ENCODE measurements around the gene RUBCN.

The RUBCN gene

DNA sequence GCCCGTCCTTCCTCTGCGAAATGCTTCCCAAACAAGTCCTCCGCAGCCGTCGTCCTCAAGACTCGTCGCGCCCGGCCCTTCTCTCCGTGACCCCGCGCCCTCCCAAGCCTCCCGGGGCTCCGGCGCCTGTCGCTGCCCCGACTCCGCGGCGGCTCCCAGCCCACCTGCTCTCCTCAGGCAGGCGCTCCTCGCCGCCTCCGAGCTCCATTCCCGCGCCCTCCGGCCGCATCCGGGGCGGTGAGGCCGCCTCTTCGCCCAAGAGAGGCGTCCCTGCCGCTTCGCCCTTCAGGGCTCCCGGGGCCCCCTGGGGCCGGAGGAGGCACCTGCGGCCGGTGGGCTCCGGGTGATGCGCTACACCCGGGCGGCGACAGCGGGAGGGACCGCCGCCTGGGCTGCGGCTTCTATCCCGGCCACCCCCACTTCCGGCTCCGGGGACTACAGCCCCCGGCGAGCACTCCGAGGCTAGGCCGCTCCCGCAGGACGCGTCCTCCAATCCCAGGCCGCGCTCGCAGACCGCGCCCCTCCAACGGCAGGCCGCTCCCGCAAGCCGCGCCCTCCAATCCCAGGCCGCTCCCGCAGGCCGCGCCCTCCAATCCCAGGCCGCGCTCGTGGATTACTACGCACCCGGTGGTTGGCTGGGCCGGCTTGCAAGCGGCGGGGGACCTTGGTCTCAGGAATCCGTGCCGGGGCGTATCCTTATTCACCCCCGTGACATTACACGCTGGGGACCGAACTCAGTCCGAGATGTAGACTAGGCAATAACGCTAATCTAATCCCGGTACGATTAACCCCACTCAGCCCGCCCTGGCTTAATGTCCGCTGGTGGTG is at the start of gene RUBCN:
TSS of gene RUBCN (minus strand) at position 414 of the 828 bp plus-strand sequence. CDS start at position 229, 185 bp downstream.
- peak; percentile 97 for DNase-seq

DNA sequence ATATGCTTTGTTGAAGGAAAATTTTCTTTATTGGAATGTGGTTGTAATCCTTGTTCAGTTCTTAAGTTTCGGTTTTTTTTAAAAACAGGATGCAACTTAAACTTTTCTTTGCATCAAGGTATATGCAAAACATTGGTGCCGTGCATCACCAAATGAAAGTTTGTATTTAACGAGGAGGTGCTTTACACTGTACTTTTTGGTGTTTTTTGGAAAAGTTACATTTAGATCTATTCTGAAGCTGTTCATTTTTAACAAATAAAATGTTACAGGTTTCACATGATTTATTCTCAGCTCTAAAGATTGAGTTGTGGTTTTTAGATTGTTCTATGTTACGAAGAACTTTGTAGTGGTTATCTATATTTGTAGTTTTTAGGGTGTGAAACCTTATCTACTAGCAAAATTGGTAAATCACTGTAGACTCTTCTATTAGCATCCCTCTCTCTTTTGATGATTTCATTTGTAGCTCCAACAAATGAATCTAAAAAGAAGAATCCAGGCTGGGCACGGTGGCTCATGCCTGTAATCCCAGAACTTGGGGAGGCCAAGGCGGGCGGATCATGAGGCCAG is 47.4 kb upstream of the RUBCN start:
- DNase-seq = no peak

DNA sequence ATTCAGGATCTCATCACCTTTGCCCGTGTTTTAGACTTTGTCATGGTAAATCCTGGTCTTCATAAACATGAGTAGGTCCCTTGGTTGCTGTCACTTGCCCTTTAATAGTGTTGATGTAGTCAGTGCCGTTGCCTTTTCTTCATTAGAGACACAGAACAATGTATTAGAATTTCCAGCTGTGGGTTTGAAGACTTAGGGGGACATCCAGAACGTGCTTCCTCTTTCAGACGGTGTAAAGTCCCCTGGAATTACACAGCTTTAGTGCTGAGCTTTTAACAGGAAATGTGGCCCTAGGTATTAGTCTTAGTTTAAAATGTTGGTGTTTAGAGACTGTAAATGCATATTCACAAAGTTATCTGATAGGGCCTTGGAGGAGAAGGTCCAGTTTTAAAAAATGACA is 45.5 kb upstream of the RUBCN start:
- no peak for DNase-seq

DNA sequence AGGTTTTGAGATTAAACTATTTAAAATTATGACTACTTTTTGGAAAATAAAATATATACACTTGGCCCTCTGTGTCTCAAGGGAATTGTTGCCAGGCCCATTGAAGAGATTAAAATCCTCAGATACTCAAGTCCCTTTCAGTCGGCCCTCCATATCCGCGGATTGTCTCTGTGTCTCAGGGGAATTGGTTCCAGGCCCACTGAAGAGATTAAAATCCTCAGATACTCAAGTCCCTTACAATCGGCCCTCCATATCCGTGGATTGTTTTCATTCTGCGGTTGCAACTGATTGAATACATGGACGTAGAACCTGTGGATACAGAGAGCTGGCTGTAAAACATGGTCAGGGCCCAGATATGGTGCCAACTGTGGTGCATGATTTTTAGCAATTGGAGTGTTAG is 38.6 kb upstream of the RUBCN start:
- DNase-seq = no peak

DNA sequence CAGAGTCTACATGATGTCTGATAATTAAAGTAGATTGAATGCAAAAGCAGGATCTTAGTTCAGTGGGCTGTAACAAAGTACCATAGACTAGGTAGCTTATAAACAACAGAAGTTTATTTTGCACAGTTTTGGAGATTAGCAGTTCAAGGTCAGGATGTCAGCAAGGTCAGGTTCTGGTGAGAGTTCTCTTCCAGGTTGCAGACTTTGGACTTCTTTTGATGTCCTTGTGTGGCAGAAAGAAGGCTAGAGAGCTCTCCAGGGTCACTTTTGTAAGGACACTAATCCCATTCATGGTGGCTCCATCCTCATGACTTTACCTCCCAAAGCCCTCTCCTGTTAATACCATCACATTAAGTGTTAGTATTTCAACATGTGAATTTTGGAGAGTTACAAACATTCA is 25.1 kb upstream of the RUBCN start:
- DNase-seq = no peak

DNA sequence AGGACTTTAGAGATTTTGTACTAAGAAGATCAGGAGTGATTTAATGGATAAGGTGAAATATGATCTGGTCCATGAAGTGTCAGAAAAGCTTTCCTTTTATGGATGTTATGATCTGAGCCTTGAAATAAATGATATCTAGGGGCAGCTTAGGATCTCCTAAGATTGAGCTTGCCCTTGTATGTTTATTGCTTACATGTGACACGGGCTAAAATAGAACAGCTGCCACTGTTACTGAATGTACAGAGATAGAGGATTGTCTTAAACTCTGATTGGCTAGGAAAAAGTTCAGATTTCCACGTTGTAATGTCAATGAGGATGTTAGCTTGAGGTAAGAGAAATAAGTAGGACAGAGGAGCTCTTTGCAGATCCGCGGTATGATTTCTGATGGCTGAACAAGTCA is 21.8 kb upstream of the RUBCN start:
- no peak for DNase-seq

DNA sequence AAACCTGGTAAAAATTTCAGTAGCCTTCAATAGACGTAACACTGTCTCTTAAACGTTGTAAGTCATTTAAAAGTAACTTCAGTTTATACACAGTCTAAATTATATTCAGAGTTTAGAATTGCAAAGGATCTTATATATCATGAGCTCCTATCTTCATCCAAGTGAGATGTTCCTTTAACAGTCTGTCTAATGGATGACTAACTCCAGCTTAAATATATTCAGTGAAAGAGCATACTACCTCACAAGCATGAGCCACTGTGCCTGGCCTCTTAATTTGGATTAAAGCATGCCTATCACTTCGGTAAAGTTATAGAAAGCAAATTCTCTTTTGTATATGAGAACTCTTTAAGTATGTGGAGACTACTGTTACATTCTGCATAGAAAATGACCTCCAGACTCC is 20.0 kb upstream of the RUBCN start:
- no peak for DNase-seq

DNA sequence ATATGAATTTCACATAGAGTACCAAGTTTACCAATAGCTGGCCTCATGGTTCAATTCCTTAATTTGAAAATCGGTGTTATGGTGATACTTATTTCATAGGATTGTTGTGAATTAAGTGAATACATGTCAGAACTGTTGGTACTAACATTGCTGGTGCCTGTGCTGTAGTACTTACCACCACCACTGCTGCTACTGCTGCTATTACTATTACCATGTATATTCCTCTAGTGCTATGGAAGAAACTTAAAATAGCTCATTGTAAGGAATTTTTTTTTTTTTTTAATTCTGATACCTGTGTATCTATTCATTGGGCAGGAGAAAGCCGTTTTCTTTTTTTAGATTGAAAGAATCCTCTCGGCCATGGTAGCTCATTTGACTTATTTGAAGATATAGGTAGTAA is 16.6 kb upstream of the RUBCN start:
- no peak for DNase-seq

DNA sequence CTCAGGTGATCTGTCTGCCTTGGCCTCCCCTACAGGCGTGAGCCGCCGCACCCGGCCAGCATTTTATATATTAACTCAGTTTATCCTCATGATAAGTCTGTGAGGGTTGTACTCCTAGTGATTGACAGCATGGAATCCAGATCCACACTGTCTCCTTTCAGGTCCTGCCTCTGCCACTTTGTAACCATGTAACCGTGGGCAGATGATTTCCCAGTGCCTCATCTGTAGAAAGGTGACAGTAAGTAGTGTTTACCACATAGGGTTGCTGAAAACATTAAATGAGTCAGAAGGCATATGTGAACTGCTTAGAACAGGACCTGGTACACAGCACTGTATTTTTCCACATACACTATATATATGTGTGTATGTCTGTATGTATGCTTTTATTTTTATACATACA is 15.4 kb upstream of the RUBCN start:
- peak; percentile 3 for DNase-seq

DNA sequence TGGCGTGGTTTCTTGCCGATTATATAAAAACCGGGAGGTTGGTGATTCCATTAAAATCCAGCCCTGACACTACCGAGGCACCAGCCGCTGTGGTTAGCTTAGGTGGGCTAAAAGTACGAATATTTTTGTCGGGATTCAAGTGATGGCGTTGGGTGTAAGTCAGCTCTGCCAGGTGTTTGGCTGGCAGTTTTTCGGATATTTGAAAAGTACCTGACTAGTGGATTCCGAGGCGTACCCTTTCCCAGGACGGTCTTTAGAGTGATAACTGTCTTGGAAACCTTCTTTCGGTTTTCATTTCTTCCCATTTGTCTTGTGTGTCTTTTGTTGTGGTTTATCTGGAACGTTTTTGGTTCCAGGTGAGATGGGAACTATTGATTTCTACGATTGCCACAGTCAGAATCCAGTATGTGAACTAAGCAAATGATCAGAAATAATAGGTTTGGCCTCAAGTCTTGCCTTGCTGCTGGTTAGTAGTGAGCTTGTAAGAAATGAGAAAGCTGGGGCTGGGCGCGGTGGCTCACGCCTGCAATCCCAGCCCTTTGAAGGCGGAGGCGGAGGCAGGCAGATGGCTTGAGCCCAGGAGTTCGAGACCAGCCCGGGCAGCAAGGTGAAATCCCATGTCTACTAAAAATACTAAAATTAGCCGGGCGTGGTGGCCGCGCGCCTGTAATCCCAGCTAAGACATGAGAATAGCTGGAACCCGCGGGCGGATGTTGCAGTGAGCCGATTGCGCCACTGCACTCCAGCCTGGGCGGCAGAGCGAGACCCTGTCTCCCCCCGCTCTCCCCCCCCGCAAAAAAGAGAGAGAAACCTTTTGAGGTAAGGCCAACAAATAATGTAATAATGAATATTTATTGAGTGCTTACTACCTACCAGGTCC is 14.4 kb upstream of the RUBCN start:
- peak; percentile 49 for DNase-seq

DNA sequence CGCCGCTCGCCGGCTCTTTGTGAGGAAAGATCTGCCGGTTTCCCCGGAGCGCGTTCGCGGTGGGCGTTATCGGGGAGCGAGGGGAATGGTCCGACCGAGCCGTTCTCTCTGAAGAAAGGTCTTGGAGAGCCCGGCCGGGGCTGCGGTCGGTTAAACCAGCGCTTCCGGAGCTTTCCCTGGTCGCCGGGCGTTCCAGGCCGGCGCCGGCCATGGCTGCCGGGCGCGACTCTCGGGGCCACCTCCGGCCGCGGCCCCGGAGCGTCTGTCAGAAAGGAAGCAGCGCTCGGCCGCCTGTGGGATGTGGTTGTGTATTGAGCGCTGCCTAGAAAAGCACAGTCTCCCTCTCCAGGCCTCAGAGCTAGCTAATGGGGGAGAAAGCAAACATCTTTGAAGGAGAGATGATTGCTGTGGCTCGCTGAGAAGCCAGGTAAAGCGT is 13.7 kb upstream of the RUBCN start:
- peak; percentile 73 for DNase-seq

DNA sequence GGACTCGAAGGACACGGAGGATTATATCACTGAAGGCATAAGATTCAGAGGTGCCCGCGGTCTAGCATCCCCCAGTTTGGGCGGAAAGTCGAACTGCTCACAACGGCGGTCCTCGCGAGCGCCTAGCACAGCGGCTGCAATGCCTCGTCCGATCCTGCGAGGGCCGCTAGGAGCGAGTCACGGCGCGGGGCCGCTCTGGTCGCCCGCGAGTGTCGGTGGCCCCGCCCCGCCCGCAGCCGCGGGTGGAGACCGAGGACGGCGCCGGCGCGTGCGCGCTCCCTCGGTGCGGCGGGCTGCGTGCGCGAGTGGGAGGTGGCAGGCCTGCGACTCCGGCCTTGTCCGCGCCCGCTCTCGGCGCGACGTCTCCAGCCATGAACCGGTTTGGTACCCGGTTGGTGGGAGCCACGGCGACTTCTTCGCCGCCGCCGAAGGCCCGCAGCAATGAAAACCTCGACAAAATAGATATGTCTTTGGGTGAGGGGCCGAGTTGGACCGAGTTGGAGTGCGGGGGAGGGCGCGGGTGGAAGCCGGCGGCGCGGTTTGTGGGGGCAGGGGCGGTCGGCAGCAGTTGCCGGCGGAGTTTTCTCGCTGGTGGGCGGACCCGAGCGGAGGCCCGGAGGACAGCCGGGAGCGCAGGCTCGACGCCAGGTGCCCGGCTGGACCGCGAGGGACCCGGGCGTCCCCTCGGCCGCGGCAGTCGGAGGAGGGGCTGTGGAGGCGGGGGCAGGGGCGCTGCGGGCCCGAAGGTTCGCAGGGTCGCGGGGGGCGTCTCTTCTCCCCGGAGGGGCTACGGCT is 13.1 kb upstream of the RUBCN start, which contains the start of gene FYTTD1:
TSS of gene FYTTD1 (plus strand) at position 283 of the 795 bp plus-strand sequence. CDS start at position 372, 89 bp downstream.
- peak; percentile 88 for DNase-seq

DNA sequence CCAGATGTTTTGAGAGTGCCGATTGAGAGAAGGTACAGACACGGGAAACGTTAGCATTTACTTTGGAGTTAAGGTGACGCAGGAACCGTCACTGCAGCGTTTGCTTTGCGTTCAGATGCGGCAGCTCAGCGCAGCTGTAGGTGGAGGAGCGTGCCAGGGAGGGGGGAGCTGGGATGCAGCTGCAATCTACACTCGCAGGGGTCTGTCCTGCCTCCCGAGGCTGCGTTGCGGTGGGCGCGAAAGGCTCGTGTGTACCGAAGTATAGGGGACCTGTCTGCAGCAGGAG is 12.6 kb upstream of the RUBCN start:
- peak; percentile 53 for DNase-seq

DNA sequence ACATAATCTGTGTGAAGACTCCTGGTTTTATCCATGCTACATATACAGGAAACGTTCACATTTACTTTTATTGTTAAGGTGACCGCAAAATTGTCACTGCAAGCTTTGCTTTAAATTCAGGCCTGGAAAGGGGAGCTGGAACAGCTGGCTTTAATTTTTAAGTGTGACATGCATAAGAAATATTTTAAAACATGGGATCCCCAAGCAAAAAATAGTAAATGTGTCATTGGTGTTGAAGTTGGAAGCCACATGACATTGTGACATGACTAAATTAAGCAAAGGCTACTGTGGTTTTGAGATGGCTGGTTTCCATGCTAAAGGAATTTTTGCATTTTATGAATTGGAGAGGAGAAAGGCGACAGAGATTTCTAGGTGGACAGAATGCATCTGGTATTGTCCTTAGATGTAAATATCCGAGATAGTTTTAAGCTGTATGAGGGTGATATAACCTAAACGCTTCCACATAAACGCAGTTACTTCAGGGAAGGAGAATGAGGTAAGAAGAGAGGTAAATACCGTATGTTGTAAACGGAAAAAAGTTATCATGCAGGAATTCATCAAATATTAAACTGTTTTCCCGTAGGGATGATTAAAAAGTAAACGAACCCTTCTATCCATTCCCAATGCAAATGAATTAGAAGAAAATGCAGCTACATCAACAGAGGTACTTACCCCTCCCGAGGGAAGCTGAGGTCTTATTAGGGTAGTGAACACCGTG is 12.1 kb upstream of the RUBCN start:
- no peak for DNase-seq

DNA sequence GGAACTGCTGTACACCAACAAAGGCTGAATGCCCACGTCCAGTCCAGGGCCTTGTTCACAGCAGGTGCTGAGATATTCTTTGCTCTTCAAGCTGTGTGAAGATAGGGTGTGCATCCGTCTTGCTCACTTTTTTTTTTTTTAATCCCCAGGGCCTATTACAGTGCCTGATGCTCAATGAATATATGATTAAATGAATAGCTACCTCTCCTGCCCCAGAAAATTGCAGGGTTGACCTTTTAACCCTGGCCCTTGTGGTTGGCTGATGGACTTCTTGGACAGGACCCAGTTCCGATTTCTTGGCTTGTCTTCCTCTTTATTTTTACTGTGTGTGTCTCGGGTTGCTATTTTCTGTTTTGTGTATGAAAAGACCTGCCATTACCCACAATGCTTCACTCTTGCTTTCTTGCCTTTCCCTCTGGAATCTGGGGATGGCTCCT is 10.1 kb upstream of the RUBCN start:
- no peak for DNase-seq

DNA sequence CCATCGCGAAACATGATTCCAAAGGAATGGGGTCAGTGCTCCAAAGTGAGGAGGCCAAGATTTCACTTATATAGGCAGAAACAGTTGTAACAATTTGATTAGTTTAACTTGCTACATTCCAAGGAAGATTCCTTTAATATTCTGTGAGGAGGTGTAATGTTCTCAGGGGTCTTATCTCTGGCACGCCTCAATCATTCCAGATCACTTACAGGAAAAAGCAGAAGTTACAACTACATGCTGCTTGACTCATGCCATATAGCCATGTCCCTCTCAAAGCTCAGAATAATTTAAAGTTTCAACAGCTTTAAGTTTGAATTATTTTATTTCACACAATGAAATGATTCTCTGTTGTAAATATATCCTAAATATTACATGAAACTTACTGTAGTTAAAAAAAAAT is 9.5 kb upstream of the RUBCN start:
- DNase-seq = no peak

DNA sequence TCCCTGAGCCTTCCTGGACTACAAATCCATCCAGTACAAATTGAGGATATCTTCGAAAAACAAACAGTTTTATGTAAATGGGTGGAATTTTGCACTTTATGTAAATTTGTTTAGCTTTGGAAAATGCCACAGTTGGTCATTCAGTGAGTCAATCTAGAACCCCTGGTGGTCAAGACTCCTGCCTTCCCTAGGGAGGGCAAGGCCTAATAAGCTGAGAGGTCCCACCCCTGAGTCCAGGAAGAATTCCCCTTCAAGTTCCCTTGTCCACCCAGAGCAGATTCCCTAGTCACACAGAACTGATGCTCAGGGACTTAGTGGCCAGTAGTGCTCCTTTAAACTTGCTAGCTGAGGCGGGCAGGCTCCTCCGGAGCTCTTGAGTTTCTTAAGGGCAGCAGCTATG is 6.1 kb upstream of the RUBCN start:
- DNase-seq = no peak

DNA sequence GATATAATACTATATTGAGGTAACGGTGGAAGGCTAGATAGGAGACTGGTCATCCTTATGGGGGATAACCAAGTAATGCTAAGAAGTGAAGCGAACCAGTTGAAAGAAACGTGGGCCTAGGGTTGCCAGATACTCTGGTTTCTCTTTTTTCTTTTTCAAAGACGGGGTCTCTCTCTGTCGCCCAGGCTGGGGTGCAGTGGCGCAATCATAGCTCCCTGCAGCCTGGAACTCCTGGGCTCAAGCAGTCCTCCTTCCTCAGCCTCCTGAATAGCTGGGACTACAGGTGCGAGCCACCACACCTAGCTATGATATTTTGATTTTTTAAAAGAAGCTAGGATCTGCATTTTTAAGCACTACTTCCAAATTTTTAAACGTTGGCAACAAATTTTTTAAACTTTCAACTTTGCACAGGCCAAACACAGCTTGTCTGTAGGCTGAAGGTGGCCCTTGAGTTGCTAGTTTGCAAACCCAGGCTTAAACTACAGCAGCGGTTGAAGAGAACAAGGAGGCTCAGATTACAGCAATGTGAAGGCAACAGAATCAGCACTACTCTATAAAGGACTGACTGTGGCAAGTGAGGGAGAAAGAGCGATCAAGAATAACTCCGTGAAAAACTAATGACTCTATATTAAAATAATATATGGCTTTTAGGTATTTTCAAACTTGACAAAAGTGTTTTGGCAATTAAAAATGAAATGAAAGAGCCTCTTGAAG is 1.2 kb upstream of the RUBCN start:
- DNase-seq = no peak

DNA sequence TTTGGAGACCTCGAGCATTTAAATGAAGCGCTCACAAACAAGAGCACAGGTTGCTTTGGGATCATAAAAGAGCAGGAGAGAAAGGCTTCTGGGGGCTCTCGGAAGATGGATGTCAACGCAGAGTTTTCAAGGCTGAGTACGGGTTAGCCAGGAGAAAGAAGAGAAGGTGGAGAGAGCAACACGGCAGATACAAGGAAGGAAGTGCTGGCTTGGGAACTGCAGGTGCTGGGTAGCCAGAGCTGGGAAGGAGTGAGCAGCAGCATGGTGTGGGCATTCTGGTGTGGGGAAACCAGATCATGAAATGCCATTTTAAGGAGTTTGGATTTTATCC is 580 bp upstream of the RUBCN start:
- no peak for DNase-seq

DNA sequence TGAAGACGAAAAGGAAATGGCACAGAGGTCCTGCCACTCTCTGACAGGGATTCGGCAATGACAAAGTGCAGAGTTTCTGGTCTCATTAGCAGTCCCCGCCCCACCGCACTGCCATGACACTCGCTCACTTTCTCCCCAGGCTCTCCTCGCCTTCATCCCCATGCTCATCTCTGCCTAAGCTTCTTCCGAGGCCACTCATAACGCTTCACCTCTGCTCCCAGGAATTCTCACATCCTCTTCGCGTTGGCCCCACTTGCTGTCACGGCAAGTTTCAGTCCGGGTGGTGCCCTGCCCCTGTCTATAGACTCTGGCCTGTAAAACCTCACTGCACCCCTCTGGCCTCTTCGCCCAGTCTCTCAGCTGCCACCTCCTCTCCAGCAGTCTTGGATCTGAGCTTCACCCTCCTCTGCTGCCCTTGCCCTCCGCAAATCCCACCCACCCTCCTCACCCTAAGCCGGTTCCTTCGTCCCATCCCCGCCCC is 654 bp downstream of the RUBCN start:
- DNase-seq = peak; percentile 61

DNA sequence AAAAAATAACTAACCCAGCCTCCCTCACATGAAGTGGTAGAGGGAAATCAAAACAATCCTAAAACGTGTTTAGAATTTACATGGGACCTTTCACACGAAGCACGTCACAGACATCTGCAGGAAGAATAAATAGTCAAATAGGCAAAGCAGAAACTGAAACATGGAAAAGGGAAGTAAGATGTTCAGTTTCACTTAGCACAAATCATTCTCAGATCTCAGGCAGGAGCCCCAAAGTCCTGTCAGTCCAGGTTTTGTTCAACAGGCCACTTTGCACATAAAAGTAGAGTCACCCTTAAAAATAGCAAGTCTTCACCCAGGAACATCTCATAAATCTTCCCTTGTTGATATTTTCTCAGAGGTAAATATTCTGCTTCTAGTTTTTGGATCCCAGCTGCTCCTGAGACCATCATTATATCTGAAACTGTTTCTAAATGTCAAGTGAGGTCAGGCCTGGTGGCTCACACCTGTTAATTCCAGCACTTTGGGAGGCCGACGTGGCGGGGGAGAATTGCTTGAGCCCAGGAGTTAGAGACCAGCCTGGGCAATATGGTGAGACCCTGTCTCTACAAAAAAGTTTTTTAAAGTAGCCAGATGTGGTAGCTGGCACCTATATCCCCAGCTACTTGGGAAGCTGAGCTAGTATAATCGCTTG is 1.9 kb downstream of the RUBCN start:
- DNase-seq = peak; percentile 23
